Colon (tissue), 2 donors: ENCODE measurements around the gene EEF1AKMT2.

Experiments used
- FAIRE-seq: peaks from 2 replicates; lab custom pipeline; 2012; peaks lifted over from hg19 to GRCh38; lab: Jason Lieb, UNC
- donor health status: control.
- donor health status: control.

EEF1AKMT2 gene

DNA sequence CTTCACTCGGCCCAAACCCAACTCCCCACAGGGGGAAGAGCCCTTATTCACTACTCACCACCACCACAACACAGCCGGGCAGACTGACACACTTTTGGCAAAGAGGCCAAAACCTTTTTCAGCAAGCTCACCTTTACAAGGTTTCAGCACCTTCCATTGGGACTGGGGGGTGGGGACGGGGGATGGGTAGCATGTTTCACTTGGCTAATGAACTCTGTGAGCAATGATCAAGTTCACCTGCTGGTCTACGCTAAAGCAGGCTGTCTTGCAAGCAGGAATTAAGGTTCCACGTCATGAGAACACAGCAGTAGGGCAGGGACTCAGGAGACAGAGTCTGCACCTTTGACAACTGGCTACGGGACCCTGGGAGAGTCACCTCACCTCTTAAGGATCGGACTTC, 54.5 kb downstream of the EEF1AKMT2 start:
- no peak for FAIRE-seq

DNA sequence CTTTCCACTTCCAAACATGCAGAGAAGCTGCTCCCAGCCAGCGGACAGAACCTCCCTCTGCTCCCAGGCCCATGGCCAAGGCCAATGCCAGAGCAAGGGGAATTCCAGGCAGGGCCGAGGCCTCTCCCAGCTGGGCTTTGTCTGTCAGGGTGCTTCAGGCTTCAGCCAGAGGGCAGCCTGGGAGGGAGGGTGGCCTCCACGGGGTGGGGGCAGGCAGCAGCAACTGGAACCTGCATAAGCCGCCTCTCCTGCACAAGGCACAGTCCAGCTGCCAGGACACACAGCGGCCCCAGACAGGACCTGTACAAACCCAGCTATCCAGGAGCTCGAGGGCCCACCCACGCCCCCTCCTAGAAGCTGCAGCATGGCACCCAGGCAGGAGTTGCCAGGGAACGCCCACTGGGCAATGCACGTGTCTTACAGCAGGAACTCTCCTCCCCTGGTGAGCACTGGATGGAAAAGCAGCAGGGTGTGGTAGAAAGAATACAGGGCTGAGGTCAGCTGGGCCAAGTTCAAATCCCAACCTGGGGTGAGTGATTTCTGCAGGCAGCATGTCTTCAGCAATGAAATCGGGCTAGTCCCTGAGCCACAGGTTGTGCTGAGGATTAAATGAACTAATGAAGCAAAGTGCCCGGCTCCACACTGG, 55.1 kb downstream of the EEF1AKMT2 start:
- no peak for FAIRE-seq

DNA sequence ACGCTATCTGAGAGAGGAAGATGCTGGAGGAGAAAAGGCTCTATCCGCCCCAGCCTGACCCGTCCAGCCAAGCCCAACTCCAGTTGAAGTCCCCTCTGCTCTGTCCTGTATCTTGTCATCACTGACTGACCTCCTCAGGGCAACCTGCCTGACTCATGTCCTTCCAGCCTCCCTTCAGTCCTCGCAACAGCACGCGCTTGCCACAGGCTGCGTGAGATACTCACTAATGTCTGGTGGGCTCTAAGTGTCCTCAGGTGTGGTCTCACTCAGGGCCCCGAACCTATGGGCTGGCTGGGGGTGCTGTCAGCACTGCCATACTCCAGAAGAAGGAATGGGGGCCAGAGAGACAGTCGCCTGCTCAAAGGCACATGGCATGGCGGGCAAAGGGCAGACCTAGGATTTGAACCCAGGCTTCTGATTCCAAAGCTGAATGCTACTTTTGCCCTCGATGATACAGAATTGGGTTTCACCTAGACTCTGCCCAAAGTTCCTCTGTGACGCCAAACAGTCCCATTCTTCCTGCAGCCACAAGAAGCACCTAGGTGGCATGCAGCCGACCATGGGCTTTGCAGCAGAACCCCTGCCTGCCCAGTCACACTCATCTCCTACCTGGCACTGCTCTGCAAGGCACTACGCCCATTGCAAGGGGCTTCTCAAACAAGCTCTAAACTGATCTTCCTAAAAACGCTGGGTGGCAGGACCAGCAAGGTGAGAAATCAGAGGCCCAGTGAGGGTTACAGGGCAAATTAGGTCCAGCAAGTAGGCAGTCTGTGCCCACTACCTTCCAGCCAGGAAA, 56.0 kb downstream of the EEF1AKMT2 start:
- no peak for FAIRE-seq

DNA sequence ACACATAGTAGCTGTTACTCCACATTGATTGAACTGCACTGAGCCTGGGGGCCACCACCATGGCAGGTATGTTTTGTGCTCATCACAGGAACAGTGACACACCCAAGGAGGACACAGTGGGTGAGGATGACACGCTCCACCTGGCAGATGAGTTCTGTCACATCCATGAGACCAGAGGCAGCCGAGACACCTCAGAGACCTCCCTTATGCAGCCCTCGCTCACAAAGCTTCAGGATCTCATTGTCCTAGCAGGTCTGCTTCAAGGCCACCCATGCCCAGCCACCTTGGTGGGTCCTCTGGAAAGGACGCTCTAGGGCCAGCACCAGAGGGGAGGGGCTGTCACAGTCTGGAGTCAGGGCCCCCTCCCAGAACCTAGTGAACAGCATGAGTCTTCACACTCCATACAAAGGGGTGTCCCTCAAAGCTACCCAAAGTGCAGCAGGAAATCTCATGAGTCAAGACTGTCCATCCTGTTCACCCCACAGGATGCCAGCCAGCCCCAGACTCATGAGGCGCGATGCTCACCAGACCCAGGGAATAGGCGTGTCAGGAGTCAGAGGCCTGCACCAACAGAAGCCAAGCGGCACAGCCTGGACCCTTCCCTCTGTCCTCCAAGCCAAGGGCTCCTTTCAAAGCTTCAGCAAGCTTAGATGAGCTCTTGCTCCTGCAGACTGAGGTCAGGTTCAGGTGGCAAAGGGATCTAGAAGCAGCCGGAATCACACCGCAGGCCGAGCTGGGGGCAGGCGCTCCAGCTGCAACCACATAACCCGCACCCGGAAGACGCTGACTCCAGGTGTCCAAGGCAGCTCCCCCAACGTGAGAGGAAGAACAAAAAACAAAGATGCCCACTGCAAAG, 57.1 kb downstream of the EEF1AKMT2 start:
- FAIRE-seq = no peak

DNA sequence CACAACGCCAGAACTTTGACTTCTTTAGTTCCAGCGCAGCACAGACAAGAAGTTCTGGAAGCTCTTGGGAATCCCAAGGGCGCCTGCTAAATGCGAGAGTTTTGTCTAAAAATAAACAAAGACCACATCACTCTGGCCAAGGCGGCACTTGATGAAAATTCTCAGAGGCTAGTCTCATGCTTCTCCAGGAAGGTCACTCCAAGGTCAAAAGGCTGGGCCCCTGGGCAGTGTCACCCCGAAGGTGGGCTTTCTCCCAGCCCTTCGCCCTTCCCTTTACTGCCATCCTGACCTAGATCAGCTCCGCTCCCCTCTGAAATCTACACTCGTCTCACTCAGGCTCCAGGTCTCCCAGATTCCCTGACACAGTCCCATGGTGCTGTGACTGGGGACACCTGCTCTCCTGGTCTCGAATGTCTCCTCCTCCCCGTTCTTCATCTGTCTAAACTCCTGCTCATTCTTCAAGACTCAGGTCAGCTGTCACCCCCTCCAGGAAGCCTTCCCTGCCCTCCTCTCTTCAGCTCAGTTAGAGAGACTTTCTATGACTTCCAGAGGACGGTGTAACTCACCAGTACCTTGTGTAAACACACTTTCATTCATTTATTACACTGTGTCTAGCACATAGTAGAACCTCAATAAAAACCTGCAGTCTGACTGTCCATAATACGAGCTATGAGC, 58.0 kb downstream of the EEF1AKMT2 start:
- FAIRE-seq = no peak

DNA sequence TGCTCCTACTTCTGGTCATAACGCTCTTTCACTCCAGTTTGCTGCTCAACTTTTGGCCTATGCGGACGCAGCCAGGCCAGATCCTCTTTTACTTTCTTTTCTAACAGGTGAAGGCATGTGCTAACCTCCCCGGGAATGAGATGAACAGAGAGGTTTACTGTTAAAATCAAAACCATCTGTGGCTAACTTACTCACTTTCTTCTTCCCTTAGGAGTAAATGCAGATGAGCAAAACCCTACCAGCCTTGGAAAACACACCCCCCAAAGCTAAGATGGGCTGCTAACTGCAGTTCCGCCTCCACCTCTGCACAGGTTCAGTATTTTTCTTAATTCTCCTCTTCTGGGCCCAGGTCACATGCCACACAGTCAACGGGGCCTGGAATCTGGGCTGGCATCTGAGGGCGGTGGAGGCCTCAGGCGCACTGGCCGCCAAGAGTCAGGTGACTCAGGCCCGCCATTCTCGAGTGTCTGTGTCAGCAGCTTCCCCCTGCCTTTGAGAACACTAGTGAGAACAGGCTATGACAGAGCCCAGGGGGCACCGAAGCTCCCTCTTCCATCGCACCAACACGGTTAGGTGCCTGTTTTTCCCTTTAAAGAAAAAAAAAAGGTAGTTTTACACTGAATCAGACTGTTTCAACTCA, 58.6 kb downstream of the EEF1AKMT2 start:
- FAIRE-seq = no peak

DNA sequence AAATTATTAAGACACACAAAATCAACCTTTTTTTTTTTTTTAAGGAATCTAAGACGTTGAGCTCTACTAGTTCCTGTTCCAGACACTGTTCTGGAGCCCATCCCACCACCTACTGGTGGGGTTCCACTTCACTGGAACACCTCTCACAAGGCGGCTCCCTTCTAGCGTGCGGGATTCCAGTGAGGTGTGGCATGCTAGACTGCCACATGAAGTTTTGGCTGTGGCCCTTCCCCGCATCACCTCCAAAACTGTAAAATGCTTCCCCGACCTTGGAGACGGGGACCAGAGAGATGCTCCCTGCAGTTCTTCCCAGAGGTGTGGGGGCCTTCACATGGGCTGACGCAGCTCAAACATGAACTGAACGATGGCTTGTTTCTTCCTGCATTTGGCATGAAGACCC, 60.1 kb downstream of the EEF1AKMT2 start:
- FAIRE-seq = no peak

DNA sequence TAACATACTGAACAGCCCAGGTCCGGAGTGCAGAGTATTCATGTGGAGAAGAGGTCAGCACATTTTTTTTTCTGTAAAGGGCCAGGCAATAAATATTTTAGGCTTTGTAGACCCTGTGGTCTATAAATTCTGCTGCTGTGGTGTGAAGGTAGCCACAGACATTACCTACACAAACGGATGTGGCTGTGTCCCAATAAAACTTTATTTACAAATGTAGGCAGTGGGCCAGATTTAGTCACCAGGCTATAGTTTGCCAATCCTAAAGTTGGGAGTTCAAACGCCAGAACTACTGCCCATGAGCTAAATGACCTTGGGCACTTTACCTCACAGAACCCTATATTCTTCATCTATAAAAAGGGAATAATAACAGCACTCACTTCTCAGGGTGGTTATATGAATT, 60.9 kb downstream of the EEF1AKMT2 start:
- no peak for FAIRE-seq

DNA sequence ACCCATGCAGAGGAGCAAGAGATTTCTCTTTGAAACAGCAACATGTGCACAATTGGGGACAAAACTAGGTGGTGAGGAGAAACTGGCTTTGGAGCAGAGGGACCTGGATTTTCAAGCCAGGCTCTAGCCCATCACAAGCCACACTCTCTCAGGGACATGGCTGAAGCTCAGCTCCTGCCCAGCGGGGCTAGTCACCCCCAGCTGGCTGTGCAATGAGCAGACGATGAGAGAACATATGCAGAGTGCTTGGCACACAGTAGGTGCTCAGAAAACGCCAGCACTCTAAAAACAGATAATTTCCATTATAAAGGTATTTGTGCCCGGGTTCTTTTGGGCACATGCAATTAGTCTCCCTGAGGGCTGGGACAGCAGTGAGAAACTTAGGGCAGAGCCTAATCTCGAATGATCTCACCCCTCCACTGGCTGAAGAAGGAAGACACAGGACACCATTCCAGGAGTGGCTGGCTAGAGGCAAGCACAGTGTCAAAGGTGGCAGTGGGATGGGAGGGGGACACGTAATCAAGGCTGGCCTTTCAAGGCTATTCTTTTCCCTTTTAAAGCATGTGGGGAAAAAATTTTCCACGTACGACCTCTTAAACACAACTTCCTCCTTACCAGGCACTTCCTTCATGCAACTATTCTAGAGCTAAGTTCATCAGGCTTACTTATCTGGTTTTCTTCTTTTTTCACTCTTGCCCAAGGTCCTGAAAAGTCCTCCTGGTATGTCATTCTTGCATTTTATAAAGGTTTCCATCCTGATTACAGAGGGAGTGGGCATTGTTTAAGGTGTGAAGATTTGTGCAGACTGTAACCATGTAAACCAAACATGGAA, 62.6 kb downstream of the EEF1AKMT2 start:
- FAIRE-seq = no peak

DNA sequence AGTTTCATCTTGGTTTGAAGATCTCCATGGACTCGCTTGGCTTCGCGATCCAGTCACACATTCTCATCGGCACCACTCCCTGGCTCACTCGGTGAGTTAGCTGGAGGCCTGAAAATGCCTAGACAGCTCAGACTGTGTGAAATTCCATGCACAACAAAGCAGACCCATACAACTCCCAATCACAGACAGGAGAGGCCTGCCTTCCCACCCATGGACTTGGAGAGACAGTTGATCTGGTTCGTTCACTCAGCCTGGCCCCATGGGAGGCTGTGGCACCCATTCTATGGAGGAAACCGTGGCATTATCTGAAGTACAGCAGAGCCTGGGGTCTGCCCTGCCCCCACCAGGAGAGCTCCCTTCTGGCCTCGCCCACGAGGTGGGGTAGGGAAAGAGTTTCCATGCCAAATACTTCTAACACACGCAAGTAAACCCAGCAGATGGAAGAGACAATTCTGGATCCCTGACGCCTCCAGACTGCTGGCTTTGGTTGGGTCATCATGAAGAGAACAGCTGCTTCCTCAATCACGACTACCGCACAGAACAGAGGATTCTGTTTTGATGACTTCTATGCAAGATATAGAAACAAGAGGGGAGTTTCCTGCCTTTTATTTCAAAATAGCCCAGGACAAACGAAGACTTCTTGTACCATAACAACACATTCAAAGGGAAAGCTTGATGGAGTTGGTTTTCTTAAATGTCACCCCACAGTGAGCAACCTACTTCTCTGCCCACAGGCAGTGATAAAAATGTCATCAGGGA, 63.4 kb downstream of the EEF1AKMT2 start:
- FAIRE-seq = no peak

DNA sequence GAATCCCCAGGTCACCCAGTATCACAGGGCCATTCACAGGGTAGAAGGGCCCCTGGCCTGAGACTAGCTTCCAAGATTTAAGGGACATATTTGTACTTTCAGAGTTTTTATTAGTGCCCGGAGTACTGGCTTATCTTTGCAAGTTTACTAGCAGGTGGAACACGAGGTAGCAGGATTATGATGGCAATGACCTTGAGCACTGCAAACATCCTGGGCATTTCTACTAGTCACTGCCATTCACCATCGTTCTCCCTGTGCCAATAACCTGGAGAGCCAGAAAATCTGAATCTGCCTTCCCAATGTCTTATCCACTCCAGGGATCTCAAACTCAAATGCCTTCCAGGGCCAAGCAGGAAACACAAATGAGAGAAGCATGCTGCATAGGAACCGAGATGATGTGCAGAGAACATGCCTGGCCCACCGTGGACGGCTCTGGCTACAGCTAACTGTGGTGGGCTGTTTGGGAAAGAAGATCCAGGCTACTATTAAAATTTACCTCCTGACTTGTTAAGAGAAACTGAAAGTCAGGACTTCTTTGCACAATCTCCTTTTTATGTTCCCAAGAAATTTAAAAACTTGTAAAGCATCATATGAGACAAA, 64.2 kb downstream of the EEF1AKMT2 start:
- no peak for FAIRE-seq

DNA sequence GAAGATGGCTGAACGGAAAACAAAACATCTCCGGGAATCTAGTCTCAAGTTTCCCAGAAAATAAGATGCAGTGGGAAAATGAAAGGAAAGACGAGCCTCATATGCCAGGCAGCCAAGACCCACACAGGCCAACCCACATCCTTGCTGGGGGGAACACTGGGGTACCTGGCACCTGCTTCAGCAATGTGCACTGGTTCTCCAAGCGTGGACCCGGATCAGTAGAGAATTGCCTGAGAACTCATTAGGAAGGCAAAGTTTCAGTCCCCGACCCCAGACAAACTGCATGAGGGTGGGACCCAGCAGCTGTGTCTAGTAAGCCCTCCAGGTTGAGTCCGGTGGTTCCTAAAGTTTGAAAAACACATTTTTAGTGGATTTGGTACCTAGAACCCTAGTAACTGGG, 65.9 kb downstream of the EEF1AKMT2 start:
- no peak for FAIRE-seq

DNA sequence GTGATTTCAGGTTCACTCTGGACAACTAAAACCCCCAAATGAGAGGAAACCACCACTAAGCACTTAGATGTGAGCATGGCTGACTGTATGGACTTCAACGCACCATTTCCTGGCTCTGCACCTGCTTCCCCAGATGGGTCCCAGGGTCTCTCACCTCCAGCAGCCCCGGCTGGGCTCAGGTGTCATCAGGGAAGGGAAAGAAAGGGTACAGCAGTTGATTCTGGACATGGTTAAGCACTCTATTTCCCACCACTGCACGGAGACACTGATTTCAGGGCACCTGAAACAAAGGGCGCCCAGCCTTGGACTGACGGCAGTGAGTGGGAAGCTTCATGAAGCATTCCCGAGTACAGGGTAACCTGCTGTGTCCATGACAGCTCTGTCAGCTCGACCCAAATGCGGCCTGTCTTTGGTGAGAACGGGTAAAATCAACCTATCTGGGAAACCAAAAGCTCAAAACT, 66.5 kb downstream of the EEF1AKMT2 start:
- no peak for FAIRE-seq

DNA sequence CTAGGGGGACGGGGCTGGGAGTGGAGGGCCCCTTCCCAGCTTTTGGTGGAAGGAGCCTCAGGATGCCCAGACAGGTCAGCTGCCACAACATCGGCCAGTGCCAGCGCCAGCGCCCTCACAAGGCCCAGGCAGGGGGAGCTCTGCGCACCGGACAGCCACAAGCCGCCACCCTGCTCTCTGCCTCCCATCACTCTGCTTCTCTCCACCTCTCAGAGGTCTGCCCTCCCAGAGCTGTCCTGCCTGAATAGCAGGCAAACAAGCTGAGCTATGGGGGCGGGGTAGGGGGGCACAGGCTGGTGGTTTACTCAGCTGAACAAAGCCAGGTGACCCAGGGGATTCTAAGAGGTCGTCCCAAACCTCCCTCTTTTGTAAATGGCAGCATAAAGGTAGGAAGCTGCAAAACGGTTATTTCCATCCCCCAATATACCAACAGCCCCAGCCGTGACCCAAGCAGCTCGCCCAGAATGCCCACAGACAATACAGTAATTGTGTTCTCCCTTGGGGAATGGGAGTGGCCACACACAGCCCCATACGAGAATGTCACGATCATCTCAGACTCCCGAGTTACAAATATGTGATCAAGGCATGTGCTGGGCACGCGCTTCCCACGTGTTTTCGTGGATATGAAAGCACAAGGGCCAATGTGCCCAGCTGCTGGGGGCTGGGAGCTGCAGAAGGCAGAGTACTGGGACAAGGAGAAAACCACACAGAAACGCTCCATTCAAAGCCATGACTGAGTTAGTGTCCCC, 67.2 kb downstream of the EEF1AKMT2 start:
- no peak for FAIRE-seq

DNA sequence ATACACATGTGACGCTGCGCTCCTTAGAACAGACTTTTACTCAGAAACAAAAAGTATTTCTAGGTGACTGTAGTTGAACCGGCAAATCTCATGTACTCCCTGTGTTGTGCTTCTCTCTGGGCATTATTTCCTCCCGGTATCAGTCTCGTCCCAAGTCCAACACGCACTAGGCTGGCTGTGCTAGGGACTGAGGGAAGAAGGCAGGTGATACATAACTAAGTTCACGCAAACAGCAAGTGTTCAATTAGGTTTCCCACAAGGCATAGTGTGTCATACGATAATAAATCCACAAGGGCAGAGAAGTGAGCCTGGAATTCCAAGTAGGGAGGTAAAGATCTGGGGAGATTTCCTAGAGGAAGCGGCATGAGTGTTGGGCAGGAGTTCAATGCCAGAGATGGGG, 67.9 kb downstream of the EEF1AKMT2 start:
- no peak for FAIRE-seq

DNA sequence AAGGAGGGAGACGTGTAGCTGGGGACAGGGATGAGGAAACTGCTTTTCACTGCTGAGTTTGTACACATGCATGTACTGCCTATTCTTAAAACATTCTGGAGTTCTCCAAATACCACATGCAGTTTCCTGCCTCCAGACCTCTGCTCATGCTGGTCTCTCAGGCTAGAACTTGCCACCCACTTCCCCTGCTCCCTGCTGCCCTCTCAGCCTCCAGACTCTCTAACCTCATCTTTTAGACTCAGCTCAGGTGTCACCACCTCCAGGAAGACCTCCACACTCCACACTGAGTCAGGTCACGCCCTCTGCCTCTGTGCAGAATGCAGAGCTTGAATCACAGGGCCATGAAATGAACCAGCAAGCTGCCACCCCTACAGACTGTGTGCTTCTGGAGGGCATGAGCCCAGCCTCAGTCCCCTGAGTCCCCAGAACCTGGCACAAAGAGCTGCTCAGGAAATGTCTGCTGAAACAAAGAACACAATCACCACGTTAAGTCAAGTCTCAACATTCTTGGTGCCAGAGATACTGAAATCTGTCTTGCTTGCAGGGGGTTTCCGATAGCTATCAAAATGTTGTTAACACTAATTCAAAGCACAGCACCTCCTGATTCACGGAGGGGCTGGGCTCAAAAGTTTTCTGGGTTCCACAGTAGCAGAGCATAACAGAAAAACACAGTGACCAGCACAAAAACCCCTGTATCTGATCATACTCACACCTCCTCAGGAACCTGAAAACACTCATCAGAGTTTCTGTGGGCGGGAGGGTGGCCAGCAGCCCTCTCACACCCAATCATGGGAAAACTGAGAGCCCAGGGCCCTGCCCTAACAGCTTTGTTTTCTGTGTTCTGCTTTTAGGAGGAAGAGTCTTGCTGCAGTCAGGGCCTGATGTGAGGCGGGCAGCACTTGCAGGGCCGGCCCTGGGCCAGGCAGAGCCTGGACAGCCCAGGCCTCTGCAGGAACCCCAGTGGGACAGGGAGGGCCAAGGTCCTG, 68.6 kb downstream of the EEF1AKMT2 start:
- no peak for FAIRE-seq

DNA sequence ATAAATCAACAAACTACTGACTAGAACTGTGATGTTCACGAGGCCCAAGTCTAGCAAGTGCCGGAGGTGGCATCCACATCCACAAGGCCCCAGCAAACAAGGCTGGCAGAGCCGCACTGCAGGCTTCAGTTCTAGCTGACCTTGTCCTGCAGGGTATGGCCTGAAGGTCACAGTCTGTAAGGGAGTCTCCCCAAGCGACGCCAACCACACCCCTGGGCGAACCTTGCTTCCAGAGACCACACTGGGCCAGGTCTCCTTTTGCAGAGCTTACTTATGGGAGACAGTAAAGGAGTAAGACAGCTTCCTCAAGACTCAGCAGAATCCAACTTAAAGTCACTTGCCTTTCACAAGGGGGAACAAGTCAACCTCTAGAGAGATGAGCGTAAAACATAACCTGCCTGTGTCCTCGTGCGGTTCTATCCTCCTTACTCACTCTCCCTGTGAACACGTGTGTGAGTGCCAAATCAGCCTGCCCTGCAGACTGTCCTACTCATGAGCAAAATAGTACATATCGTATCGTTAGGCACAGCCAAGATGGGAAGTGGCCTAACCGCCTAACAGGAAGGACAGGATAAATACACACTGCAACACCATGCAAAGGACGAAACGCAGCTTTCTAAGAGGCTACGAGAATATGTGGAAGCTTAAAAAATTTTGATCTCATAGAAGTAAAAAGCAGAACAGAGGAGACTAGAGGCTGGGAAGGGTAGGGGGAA, 70.2 kb downstream of the EEF1AKMT2 start:
- FAIRE-seq = no peak
